H1 (cell line): Measurements from ENCODE around the gene RNGTT. TPM values are rescaled to one million over a fixed set of nuclear protein-coding genes. Genes with fewer than 3 reads are reported as not detected.
A peak's percentile ranks its signal among the peaks of the same experiment; 100 is the strongest.

Experiments
- CTCF ChIA-PET: fragments of 300-600 bp; sonication (Branson Sonifier 250); formaldehyde crosslinking; loops from one replicate; lab custom pipeline; 2021; ENCODE audit not compliant: partially characterized antibody; lab: Charles Lee
- POLR2A ChIA-PET: fragments of 300-600 bp; sonication (Branson Sonifier 250); formaldehyde crosslinking; loops from one replicate; lab custom pipeline; 2021; ENCODE audit warnings: inconsistent platforms; ENCODE audit not compliant: partially characterized antibody; lab: Charles Lee
- DNase-seq, 2 experiments: peaks; one replicate each; pipeline versions ENCODE4 v3.0.0 to v3.0.0-alpha.2; 2010 to 2022; ENCODE audit warnings: low spot score in 2 of 2, low read depth in 1 of 2, mixed read lengths in 1 of 2
- FAIRE-seq: peaks from 2 replicates; lab custom pipeline; 2011; peaks lifted over from hg19 to GRCh38; lab: Jason Lieb, UNC
- H2AFZ ChIP-seq: 2 replicates; pipeline ENCODE4 v1.8.1; 2012; ENCODE audit warnings: low read length, inconsistent platforms
- H2AK5ac ChIP-seq: 2 replicates; pipeline ENCODE4 v1.6.1; 2013; ENCODE audit warnings: low read depth, low read length
- H2BK120ac ChIP-seq: replicated peaks from 2 replicates; pipeline ENCODE3; 2013; ENCODE audit warnings: low read depth, low read length, inconsistent platforms
- H2BK12ac ChIP-seq: 2 replicates; pipeline ENCODE4 v1.6.1; 2013; ENCODE audit warnings: low read depth, low read length
- H2BK15ac ChIP-seq: 2 replicates; pipeline ENCODE4 v1.6.1; 2013; ENCODE audit warnings: low read length
- H2BK20ac ChIP-seq: 2 replicates; pipeline ENCODE4 v1.6.1; 2013; ENCODE audit warnings: low read length
- H2BK5ac ChIP-seq: 2 replicates; pipeline ENCODE4 v1.6.1; 2013; ENCODE audit warnings: low read depth, low read length
- H3K14ac ChIP-seq: 2 replicates; pipeline ENCODE4 v1.6.1; 2013; ENCODE audit warnings: inconsistent platforms; ENCODE audit not compliant: insufficient read length
- H3K18ac ChIP-seq: 2 replicates; pipeline ENCODE4 v1.6.1; 2013; ENCODE audit warnings: low read length; ENCODE audit errors: extremely low read depth
- H3K23ac ChIP-seq: 2 replicates; pipeline ENCODE4 v1.6.1; 2013; ENCODE audit warnings: inconsistent platforms; ENCODE audit not compliant: insufficient read length
- H3K23me2 ChIP-seq: 2 replicates; pipeline ENCODE4 v1.6.1; 2013; ENCODE audit warnings: low read depth, low read length
- H3K27ac ChIP-seq: 2 replicates; pipeline ENCODE4 v1.6.1; 2011; ENCODE audit warnings: low read depth, low read length, inconsistent platforms
- H3K27me3 ChIP-seq, 4 experiments: replicated peaks in 1 of 4; 1 replicate in 1 of 4; 2 replicates in 3 of 4; pipeline versions ENCODE4 v1.6.1 to v1.8.1; 2011 to 2013; ENCODE audit warnings: low read length in 3 of 4, mild to moderate bottlenecking in 3 of 4, inconsistent platforms in 2 of 4, mixed read lengths in 2 of 4, moderate library complexity in 1 of 4; ENCODE audit not compliant: control insufficient read depth in 3 of 4, insufficient read depth in 3 of 4; ENCODE audit errors: extremely low read depth in 1 of 4
- H3K36me3 ChIP-seq, 4 experiments: 2 replicates each; pipeline versions ENCODE4 v1.6.1 to v1.8.1; 2011 to 2013; ENCODE audit warnings: mild to moderate bottlenecking in 4 of 4, low read length in 3 of 4, moderate library complexity in 2 of 4, control low read depth in 1 of 4, inconsistent platforms in 1 of 4; ENCODE audit not compliant: insufficient read depth in 4 of 4, control insufficient read depth in 2 of 4
- H3K4ac ChIP-seq: replicated peaks from 2 replicates; pipeline ENCODE3; 2013; ENCODE audit warnings: low read length, low read depth, mixed read lengths, inconsistent platforms; ENCODE audit not compliant: insufficient read length
- H3K4me1 ChIP-seq, 4 experiments: replicated peaks in 1 of 4; 1 replicate in 1 of 4; 2 replicates in 3 of 4; pipeline versions ENCODE4 v1.6.1 to v1.8.1; 2011 to 2013; ENCODE audit warnings: low read length in 3 of 4, inconsistent platforms in 2 of 4, mixed read lengths in 1 of 4; ENCODE audit not compliant: insufficient read depth in 4 of 4, control insufficient read depth in 3 of 4
- H3K4me2 ChIP-seq, 2 experiments: 2 replicates each; pipeline versions ENCODE4 v1.6.1 to v1.8.1; 2011 to 2013; ENCODE audit warnings: low read depth in 2 of 2, low read length in 2 of 2, control low read depth in 1 of 2, inconsistent platforms in 1 of 2, mild to moderate bottlenecking in 1 of 2; ENCODE audit not compliant: insufficient read depth in 1 of 2
- H3K4me3 ChIP-seq, 4 experiments: fragments of 200-600, 300-600 bp in 1 of 4; sonication (generic), shearing (Covaris generic), sonication (Bioruptor Twin) in 1 of 4; 2 replicates each; pipeline versions ENCODE4 v1.5.1 to v1.8.1; 2011 to 2016; ENCODE audit warnings: low read length in 4 of 4, low read depth in 3 of 4, control low read depth in 2 of 4, inconsistent platforms in 2 of 4, mild to moderate bottlenecking in 2 of 4, mixed read lengths in 1 of 4, moderate library complexity in 1 of 4; ENCODE audit not compliant: insufficient read depth in 2 of 4; ENCODE audit errors: extremely low read depth in 1 of 4
- H3K56ac ChIP-seq: replicated peaks from 2 replicates; pipeline ENCODE3; 2013; ENCODE audit warnings: low read depth, mild to moderate bottlenecking, mixed read lengths, low read length, inconsistent platforms; ENCODE audit not compliant: insufficient read length
- H3K79me1 ChIP-seq: 2 replicates; pipeline ENCODE4 v1.6.1; 2013; ENCODE audit warnings: low read depth, low read length, control low read depth
- H3K79me2 ChIP-seq, 2 experiments: 2 replicates each; pipeline versions ENCODE4 v1.6.1 to v1.8.1; 2012 to 2013; ENCODE audit warnings: low read length in 2 of 2, mild to moderate bottlenecking in 2 of 2, inconsistent platforms in 1 of 2; ENCODE audit not compliant: insufficient read depth in 2 of 2, control insufficient read depth in 1 of 2
- H3K9ac ChIP-seq, 4 experiments: replicated peaks in 1 of 4; 1 replicate in 1 of 4; 2 replicates in 3 of 4; pipeline versions ENCODE4 v1.6.1 to v1.8.1; 2011 to 2013; ENCODE audit warnings: low read depth in 3 of 4, low read length in 3 of 4, control low read depth in 2 of 4, mild to moderate bottlenecking in 2 of 4, moderate library complexity in 2 of 4, inconsistent platforms in 1 of 4; ENCODE audit errors: extremely low read depth in 1 of 4
- H3K9me3 ChIP-seq, 2 experiments: 2 replicates each; pipeline versions ENCODE4 v1.6.1 to v1.8.1; 2012 to 2013; ENCODE audit warnings: mild to moderate bottlenecking in 2 of 2, moderate library complexity in 2 of 2, control low read depth in 1 of 2, inconsistent platforms in 1 of 2, low read depth in 1 of 2, low read length in 1 of 2, mixed read lengths in 1 of 2; ENCODE audit not compliant: insufficient read depth in 2 of 2
- H4K20me1 ChIP-seq, 2 experiments: replicated peaks in 1 of 2; 2 replicates each; pipeline versions ENCODE3 to v1.8.1; 2011 to 2013; ENCODE audit warnings: inconsistent platforms in 2 of 2, low read length in 2 of 2, mild to moderate bottlenecking in 1 of 2; ENCODE audit not compliant: insufficient read depth in 2 of 2, control insufficient read depth in 1 of 2
- H4K5ac ChIP-seq: 2 replicates; pipeline ENCODE4 v1.6.1; 2013; ENCODE audit warnings: low read length, low read depth, mixed read lengths, inconsistent platforms; ENCODE audit not compliant: insufficient read length
- H4K8ac ChIP-seq: 2 replicates; pipeline ENCODE4 v1.8.0; 2013; ENCODE audit warnings: mild to moderate bottlenecking, moderate library complexity, low read length, inconsistent platforms; ENCODE audit not compliant: insufficient read depth; ENCODE audit errors: extremely low read depth
- H4K91ac ChIP-seq: replicated peaks from 2 replicates; pipeline ENCODE3; 2013; ENCODE audit warnings: low read length, mixed read lengths, inconsistent platforms; ENCODE audit not compliant: insufficient read length
- KDM1A ChIP-seq: fragments of 200-600, 300-600 bp; sonication (generic); IDR thresholded peaks from 2 replicates; pipeline ENCODE4 v1.7.1; 2016; ENCODE audit warnings: mild to moderate bottlenecking, low read length, borderline replicate concordance
- KDM4A ChIP-seq: IDR thresholded peaks from one replicate; pipeline ENCODE4 v1.7.1; 2012; ENCODE audit warnings: low read depth, mild to moderate bottlenecking, moderate library complexity, low read length, inconsistent platforms; ENCODE audit not compliant: severe bottlenecking
- WGBS, 2 experiments: shearing (Covaris generic) in 1 of 2; methylation state at CpG; one replicate each; pipeline versions ENCODE4 v1.1.6 to v1.1.7; 2013 to 2015; ENCODE audit warnings: low lambda C conversion rate in 2 of 2, mixed read lengths in 2 of 2, inconsistent platforms in 1 of 2, low coverage in 1 of 2, missing lambda C conversion rate in 1 of 2; ENCODE audit not compliant: insufficient replicate concordance in 2 of 2, insufficient coverage in 1 of 2, insufficient read length in 1 of 2; ENCODE audit errors: extremely low coverage in 1 of 2, missing lambda C conversion rate in 1 of 2; 5-methylcytosine and 5-hydroxymethylcytosine counted together
- polyA plus RNA-seq, 7 experiments: library from polyadenylated mRNA; depleted of rRNA in 3 of 7; stranded (reverse) in 5 of 7; unstranded in 2 of 7; fragments of >200 nt in 5 of 7; fragments of 200-250 nt in 2 of 7; gene quantifications; 1 replicate in 5 of 7; 2 replicates in 1 of 7; 4 replicates in 1 of 7; pipeline versions ENCODE4 v1.2.1 to v1.2.3, GENCODE V29; 2011 to 2013; ENCODE audit warnings: missing spikeins in 2 of 7, mixed read lengths in 2 of 7
- total RNA-seq: library from RNA; stranded (reverse); fragmentation: NEBNext Ultra II Directional; extraction: Animal tissue kit (Norgen Biotek cat#: 25700); gene quantifications from 2 replicates; pipeline ENCODE4 v1.2.1, GENCODE V29; 2021

The RNGTT gene
- total and polyA plus RNA-seq, 2 of the 8 experiments (the other 6 are each of a cell fraction or from before 2014, with no cell fraction given) = 3.6 to 21.2 TPM

GRCh38 chr6:88741071-88741470 is 222.3 kb downstream of the RNGTT start:
- H3K27ac ChIP-seq = no peak overlapping the region
- no peaks in the 10 kb centered on the region for H3K9me3 ChIP-seq
- H2AK5ac ChIP-seq = no peak overlapping the region
- no peaks in the 10 kb centered on the region for H3K79me2 ChIP-seq
- no peak overlapping the region for H3K4me3 ChIP-seq
- DNase-seq = no peak
- no peak overlapping the region for H2BK12ac ChIP-seq
- H4K91ac ChIP-seq = no peak overlapping the region
- H3K18ac ChIP-seq = no peak overlapping the region
- H3K56ac ChIP-seq = no peak overlapping the region
- 0 out of 7 replicates have a peak, but pooled peaks cover 0 to 2% (median 0%) of the 10 kb centered on the region in 4 experiments for H3K4me1 ChIP-seq
- peak; percentile 25; the same call in 1 of the 2 replicates for TF ChIP-seq KDM1A
- TF ChIP-seq KDM4A = no peak
- no peaks in the 10 kb centered on the region for H3K79me1 ChIP-seq
- H2BK120ac ChIP-seq = no peak overlapping the region
- H4K8ac ChIP-seq = no peak overlapping the region
- H4K5ac ChIP-seq = no peak overlapping the region
- WGBS, 2 experiments = 93% methylated on average over 7 of the region's 7 CpGs; no CpG with 5 or more reads in 1 of the 2 experiments
- no peak overlapping the region for H3K23ac ChIP-seq
- H3K23me2 ChIP-seq = no peaks in the 10 kb centered on the region
- no peak overlapping the region for H2BK5ac ChIP-seq
- H3K4ac ChIP-seq = no peak overlapping the region
- no peaks in the 10 kb centered on the region for H4K20me1 ChIP-seq
- no peaks in the 10 kb centered on the region for H3K36me3 ChIP-seq
- H3K9ac ChIP-seq = no peak overlapping the region
- no peak overlapping the region for H2AFZ ChIP-seq
- H3K27me3 ChIP-seq = no peaks in the 10 kb centered on the region
- H3K14ac ChIP-seq = no peak overlapping the region
- H3K4me2 ChIP-seq = no peak overlapping the region
- POLR2A ChIA-PET = interaction anchor here (0.6 kb wide), 1 partner anchor 157 kb away, joined by 3 read pairs; no protein-coding TSS in a partner anchor
- no peak overlapping the region for H2BK15ac ChIP-seq
- CTCF ChIA-PET = no interaction called here
- FAIRE-seq = no peak
- H2BK20ac ChIP-seq = no peak overlapping the region
